LNCaP clone FGC (cell line): Measurements from ENCODE around the gene TENM4.

Experiments
- DNase-seq: peaks from one replicate; pipeline ENCODE4 v3.0.0-alpha.2; 2011; ENCODE audit warnings: low read depth
- H3K4me3 ChIP-seq: 2 replicates; pipeline ENCODE4 v1.5.1; 2011; ENCODE audit warnings: mild to moderate bottlenecking, low read depth, low read length, control low read depth
- TF ChIP-seq, protein P1 (sequence below): IDR thresholded peaks from 2 replicates; pipeline ENCODE4 v1.5.1; 2012; ENCODE audit warnings: mild to moderate bottlenecking; ENCODE audit not compliant: control insufficient read depth, insufficient read depth; ENCODE audit errors: extremely low read depth

Gene TENM4

DNA sequence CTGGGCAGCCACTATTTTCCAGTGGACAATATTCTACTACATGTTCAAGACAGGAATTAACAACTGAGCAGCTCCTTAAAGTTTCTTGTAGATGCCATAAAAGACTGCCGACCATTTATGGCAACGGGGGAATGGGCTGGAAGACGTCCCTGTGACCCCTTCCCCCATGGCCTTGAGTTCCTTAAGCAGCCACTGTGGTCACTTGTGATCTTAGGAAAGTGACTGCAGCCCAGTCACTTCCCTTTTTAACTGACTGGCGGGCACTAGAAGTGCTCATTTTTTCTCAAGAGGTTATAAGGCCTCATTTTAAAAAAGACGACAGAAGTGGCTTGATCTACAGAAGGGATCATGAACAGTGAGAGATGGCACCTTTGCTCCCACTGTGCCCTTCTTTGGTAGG, 713.0 kb downstream of the TENM4 start:
- H3K4me3 ChIP-seq, result no peak overlapping the region
- DNase-seq, result no peak
- TF ChIP-seq, protein P1, sequence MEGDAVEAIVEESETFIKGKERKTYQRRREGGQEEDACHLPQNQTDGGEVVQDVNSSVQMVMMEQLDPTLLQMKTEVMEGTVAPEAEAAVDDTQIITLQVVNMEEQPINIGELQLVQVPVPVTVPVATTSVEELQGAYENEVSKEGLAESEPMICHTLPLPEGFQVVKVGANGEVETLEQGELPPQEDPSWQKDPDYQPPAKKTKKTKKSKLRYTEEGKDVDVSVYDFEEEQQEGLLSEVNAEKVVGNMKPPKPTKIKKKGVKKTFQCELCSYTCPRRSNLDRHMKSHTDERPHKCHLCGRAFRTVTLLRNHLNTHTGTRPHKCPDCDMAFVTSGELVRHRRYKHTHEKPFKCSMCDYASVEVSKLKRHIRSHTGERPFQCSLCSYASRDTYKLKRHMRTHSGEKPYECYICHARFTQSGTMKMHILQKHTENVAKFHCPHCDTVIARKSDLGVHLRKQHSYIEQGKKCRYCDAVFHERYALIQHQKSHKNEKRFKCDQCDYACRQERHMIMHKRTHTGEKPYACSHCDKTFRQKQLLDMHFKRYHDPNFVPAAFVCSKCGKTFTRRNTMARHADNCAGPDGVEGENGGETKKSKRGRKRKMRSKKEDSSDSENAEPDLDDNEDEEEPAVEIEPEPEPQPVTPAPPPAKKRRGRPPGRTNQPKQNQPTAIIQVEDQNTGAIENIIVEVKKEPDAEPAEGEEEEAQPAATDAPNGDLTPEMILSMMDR, result no peak

DNA sequence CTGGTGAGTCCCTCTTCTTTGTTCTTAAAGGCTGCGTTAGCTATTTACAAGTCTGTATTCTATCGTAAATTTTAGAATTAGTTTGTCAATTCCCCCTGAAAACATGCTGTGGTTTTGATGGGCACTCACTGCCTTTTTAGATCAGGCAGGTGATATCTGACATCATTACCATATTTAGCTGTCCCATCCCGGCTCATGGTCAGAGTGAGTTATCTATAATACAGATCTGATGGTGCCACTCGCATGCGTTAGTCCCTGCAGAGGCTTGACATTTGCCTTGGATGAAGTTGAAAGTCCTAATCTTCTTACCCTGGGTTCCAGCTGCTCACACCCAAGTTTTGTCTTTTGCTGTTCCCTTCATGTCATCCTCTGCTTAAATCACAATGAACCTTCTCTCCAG, 715.6 kb downstream of the TENM4 start:
- no peak overlapping the region for H3K4me3 ChIP-seq
- no peak for DNase-seq
- TF ChIP-seq, protein P1, result no peak

DNA sequence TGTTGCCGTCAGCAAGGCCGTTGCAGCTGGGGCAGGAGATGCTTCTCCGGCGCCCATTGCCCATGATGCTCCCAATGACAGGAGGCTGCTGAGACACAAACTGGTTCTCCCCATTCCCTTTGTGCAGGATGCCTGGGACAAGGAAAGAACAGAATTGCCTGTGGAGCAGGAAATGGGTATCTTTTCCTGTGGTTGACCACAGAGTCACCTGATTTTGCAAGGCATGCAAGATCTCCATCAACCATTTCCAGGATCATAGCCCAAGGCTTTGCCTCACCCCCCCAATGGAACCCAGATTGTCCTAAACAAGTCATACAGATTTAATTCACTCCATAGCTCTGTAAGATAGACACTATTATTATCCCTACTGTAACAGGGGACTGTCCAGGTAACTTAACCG, 718.0 kb downstream of the TENM4 start:
- no peak overlapping the region for H3K4me3 ChIP-seq
- no peak for DNase-seq
- TF ChIP-seq, protein P1, result no peak

DNA sequence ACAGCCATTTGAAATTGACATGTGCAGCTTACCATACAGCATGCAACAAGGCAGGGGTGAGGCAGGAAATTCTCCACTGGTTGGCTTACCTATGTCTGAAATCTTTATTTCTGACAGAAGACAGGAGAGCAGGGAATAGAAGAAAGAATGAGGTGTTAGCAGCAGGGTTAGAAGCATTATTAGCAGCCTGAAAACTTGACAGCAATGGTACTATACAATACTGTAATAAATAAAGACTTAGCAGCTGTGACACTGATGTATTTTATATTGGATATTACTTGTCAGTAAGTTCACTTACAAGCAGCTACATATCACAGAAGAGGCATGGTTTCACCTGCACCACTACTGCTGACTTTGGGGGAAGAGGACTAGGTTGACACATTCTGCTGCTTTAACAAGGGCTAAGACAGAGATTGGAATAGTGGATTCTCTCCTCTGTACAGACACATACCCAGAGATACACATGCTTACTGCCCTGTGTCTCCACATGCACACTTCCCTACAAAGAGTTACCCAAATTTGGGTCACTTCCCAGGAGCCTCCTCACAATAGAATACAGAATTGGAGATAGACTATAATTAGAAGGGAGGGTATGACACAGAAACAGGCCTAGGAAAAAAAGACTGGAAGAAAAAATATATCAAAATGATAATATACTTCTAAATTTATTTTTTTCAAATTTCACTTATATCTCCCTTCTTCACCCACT, 720.4 kb downstream of the TENM4 start:
- TF ChIP-seq, protein P1, result no peak
- DNase-seq, result no peak
- no peak overlapping the region for H3K4me3 ChIP-seq

DNA sequence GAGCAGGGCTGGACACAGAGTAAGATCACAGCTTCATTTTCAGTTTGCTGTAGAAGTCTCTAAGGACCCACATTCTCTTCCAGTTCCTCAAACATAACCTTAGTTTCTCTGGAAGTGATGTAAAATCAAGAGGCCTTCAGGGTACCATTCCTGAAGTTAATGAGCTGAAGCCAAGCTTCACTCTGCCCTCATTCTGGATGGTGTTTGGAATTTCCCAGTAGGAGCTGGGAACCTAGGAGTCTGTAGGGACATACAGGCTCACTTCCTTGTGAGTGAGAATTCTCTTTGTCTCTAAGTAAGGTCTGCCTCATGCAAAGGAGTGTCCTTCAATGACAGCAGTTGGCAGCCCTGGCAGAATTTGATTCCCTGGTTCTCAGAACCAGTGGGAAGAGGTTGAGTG, 723.8 kb downstream of the TENM4 start:
- DNase-seq, result no peak
- H3K4me3 ChIP-seq, result no peak overlapping the region
- TF ChIP-seq, protein P1, result no peak

DNA sequence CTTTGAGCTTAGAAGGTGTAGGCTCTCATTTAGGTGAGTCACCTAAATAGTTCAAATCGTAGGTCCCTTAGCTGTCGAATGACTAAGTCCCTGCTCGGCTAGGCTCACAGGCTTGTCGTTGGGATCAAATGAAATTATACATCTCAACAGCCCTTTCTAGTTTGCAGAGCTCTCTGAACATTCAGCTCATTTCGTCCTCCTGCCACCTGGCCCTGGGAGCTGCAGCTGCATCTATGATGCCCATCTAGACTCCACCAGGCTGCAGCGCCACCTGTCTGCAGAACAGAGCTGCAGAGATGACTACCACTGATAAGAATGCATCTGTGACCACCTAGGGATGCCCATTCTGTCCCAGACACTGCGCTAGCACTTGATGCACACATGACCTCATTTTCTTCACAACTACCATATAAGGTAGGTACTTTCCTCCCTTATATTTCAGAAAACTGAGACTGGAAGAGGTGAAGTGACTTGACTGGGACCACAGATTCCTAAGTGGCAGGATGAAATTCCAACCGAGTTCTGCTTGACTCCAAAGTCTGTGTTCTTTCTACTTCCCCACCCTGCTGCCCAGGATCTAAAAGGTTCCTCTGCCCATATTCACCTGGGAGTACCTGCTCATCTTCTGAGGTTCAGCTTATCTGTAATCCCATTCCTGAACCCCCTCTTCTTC, 725.1 kb downstream of the TENM4 start:
- TF ChIP-seq, protein P1, result peak; percentile 91
- DNase-seq, result peak; percentile 10
- no peak overlapping the region for H3K4me3 ChIP-seq
